Measurements from ENCODE around the gene TMEM130.

DNA sequence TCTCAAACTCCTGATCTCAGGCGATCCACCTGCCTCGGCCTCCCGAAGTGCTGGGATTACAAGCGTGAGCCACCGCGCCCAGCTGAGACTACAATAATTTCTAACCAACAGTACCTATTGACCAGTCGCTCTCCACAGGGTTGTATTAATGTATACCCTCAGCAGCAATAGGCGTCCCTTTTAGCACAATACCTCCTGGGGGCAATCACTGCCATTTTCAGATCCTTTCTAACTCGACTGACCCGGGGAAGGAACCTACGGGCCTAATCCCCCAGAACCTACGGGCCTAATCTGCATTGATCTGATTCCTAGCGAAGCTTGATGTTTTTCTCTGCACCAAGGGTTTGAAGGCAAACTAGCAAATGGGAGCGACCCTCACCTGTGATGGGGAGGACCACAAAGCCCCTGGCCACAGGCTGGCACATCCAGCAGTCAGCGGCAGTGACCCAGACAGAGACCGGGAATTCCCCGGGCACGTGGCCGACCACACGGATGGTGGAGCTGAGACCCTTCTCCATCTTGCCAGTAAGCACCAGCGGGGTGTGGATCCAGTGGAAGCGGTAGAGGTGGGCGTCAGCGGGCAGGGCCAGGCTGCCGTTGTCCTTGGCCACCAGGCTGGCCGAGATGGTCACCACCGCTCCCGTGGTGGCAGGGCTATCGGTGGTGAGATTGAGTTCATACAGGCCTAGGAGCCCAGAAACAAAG is 6.9 kb downstream of the TMEM130 start:
- no peak for TF ChIP-seq POLR2A (IDR thresholded peaks at IDR 0.05)
- TF ChIP-seq, protein P1, sequence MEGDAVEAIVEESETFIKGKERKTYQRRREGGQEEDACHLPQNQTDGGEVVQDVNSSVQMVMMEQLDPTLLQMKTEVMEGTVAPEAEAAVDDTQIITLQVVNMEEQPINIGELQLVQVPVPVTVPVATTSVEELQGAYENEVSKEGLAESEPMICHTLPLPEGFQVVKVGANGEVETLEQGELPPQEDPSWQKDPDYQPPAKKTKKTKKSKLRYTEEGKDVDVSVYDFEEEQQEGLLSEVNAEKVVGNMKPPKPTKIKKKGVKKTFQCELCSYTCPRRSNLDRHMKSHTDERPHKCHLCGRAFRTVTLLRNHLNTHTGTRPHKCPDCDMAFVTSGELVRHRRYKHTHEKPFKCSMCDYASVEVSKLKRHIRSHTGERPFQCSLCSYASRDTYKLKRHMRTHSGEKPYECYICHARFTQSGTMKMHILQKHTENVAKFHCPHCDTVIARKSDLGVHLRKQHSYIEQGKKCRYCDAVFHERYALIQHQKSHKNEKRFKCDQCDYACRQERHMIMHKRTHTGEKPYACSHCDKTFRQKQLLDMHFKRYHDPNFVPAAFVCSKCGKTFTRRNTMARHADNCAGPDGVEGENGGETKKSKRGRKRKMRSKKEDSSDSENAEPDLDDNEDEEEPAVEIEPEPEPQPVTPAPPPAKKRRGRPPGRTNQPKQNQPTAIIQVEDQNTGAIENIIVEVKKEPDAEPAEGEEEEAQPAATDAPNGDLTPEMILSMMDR (IDR thresholded peaks at IDR 0.05): no peak

Data from Peyer's patch (tissue), 4 donors.